ENCODE results near the gene IGSF22.

- no peak for TF ChIP-seq POLR2AphosphoS5 (IDR thresholded peaks at IDR 0.05)
- no peak for TF ChIP-seq CTCF (IDR thresholded peaks at IDR 0.05)
Observed at GRCh38 chr11:18752502-18752901, 26.5 kb upstream of the IGSF22 start.
